ENCODE data around the gene KRT15.

Gene KRT15

DNA sequence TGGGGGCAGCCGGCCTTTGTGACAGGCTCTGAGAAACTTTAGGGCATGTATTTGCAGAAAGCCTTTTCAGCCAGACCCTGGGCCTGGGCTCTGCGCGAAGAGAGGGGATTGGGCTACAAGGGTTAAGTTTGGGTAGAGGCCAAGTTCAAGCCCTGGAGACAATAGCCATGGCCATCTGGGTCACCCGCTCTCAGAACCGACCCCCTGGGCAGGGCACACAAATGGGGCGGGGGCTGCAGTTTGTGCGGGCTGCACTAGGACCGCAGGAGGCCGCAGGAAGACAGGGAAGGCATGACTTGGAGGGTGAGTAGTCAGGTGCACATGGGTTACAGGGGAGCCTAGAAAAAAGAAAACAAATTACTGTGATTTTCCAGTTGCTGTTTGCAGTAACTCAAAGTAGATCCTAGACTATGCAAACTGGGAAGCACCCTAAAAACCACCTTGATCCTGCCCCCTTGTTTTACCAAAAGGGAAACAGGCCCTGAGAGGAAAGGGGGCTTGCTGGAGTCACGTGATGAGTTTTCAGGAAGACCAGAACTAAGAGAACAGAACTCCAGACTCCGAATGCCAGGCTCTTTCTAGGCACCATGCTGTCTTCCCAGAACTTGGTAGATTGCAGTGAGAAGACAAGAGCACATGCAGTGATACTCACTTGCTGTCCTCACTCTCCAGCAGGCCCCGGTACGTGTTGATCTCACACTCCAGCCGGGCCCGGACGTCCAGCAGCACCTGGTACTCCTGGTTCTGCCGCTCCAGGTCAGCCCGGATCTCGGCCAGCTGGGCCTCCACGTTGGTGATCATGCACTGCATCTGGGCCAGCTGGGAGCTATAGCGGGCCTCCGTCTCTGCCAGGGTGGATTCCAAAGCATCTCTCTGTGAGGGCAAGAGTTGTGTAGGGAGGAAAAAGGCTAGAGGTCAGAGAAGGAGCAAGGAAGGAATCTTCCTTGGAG lies 41.5 kb downstream of the KRT15 start:
- no peak for DNase-seq

GRCh38 chr17:41475421-41475820 lies 43.3 kb downstream of the KRT15 start:
- DNase-seq: no peak

DNA sequence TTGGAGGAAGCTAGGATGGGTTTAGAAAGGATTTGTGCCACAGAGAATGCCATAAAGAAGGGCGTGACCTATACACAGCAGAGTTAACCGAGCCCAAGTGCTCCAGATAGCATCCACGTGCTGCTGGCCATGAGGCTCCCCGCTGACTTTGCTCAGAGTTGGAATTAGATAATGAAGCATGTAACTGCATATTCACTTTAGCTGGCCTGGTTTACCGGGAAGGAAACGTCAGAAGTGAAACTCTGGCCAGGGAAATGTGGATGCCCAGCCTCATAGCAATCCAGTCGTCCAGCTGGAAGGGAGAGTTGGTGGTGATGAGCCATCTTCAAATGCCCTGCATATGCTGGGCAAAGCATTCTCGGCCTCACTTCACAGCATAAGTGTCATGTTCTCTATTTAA lies 43.8 kb downstream of the KRT15 start:
- no peak for DNase-seq

GRCh38 chr17:41468346-41468745 lies 50.3 kb downstream of the KRT15 start:
- no peak for DNase-seq

GRCh38 chr17:41467561-41467960 lies 51.1 kb downstream of the KRT15 start:
- no peak for DNase-seq

- no peak for DNase-seq
Observed at GRCh38 chr17:41466988-41467387, 51.7 kb downstream of the KRT15 start, which contains the start of gene KRT32. TSS of gene KRT32 (minus strand) at chr17:41467386. CDS start at chr17:41467325, 61 bp downstream.

GRCh38 chr17:41464682-41465081 lies 54.0 kb downstream of the KRT15 start:
- no peak for DNase-seq

GRCh38 chr17:41464173-41464572 lies 54.5 kb downstream of the KRT15 start:
- DNase-seq: no peak

- DNase-seq: no peak
Observed at GRCh38 chr17:41463746-41464145, 54.9 kb downstream of the KRT15 start.

Measured in activated CD4-positive, alpha-beta T cell treated with anti-CD3 and anti-CD28 coated beads, Interleukin-10, Interleukin-2, amounts not matched to agents 100 ng/mL and 50 ng/mL, durations not matched to agents 16 hours and 8 hours (primary cell).